ENCODE data around the gene RNF135.
A peak's percentile ranks its signal among the peaks of the same experiment; 100 is the strongest.
"Not testable (repeated sequence)": the region's sequence is repeated elsewhere in the genome, so short reads cannot be mapped to it uniquely, and the experiment has no call there.

Gene RNF135

GRCh38 chr17:30997842-30998241 lies 27.0 kb downstream of the RNF135 start:
- no peak overlapping the region for H3K27ac ChIP-seq
- no peak for TF ChIP-seq CTCF (conservative IDR thresholded peaks at IDR 0.05)

- no peak overlapping the region for H3K27ac ChIP-seq
- TF ChIP-seq CTCF (conservative IDR thresholded peaks at IDR 0.05): no peak
Measured at GRCh38 chr17:31002047-31002446, 31.2 kb downstream of the RNF135 start.

GRCh38 chr17:31003225-31003866 lies 32.5 kb downstream of the RNF135 start:
- no peak overlapping the region for H3K27ac ChIP-seq
- TF ChIP-seq CTCF (conservative IDR thresholded peaks at IDR 0.05): no peak

- no peak for TF ChIP-seq CTCF (conservative IDR thresholded peaks at IDR 0.05)
- no peak overlapping the region for H3K27ac ChIP-seq
Measured at GRCh38 chr17:31004160-31004559, 33.3 kb downstream of the RNF135 start.

- peak overlapping the region; percentile 93 for H3K27ac ChIP-seq
- no peak for TF ChIP-seq CTCF (conservative IDR thresholded peaks at IDR 0.05)
Measured at GRCh38 chr17:31007695-31008373, 37.0 kb downstream of the RNF135 start.

- 0 out of 2 replicates have a peak, but pooled peaks have one; percentile 10 for TF ChIP-seq CTCF (conservative IDR thresholded peaks at IDR 0.05)
- H3K27ac ChIP-seq: peak overlapping the region; percentile 93
Measured at GRCh38 chr17:31008374-31009041, 37.7 kb downstream of the RNF135 start.

- peak overlapping the region; percentile 93 for H3K27ac ChIP-seq
Measured at GRCh38 chr17:31009042-31009702, 38.3 kb downstream of the RNF135 start.

GRCh38 chr17:31010014-31010413 lies 39.2 kb downstream of the RNF135 start:
- H3K27ac ChIP-seq: not testable (repeated sequence)
